ENCODE results near the gene CSH1.

Gene CSH1

GRCh38 chr17:63940584-63940983 is 44.2 kb upstream of the CSH1 start:
- no peak overlapping the region for H3K27ac ChIP-seq
- TF ChIP-seq ZFX (IDR thresholded peaks at IDR 0.05): no peak
- no peak for TF ChIP-seq CTCF (conservative IDR thresholded peaks at IDR 0.05)

GRCh38 chr17:63939884-63940283 is 43.5 kb upstream of the CSH1 start:
- TF ChIP-seq ZFX (IDR thresholded peaks at IDR 0.05) (no peak), CTCF (conservative IDR thresholded peaks at IDR 0.05) (no peak)
- H3K27ac ChIP-seq: no peak overlapping the region

- no peak overlapping the region for H3K27ac ChIP-seq
- TF ChIP-seq ZFX (IDR thresholded peaks at IDR 0.05) (no peak), CTCF (conservative IDR thresholded peaks at IDR 0.05) (no peak)
Measured at GRCh38 chr17:63939401-63939800, 43.0 kb upstream of the CSH1 start.

GRCh38 chr17:63937920-63938319 is 41.5 kb upstream of the CSH1 start:
- H3K27ac ChIP-seq: no peak overlapping the region
- no peak for TF ChIP-seq ZFX (IDR thresholded peaks at IDR 0.05)

GRCh38 chr17:63937319-63937718 is 40.9 kb upstream of the CSH1 start:
- TF ChIP-seq ZFX (IDR thresholded peaks at IDR 0.05): no peak
- H3K27ac ChIP-seq: no peak overlapping the region

- no peak overlapping the region for H3K27ac ChIP-seq
- no peak for TF ChIP-seq CTCF (conservative IDR thresholded peaks at IDR 0.05)
- TF ChIP-seq ZFX (IDR thresholded peaks at IDR 0.05): no peak
Measured at GRCh38 chr17:63934183-63935112, 38.1 kb upstream of the CSH1 start.

- TF ChIP-seq CTCF (conservative IDR thresholded peaks at IDR 0.05) (no peak), ZFX (IDR thresholded peaks at IDR 0.05) (no peak)
- no peak overlapping the region for H3K27ac ChIP-seq
Measured at GRCh38 chr17:63933598-63933997, 37.2 kb upstream of the CSH1 start.

GRCh38 chr17:63932721-63933120 is 36.3 kb upstream of the CSH1 start:
- no peak overlapping the region for H3K27ac ChIP-seq
- no peak for TF ChIP-seq CTCF (conservative IDR thresholded peaks at IDR 0.05)
- TF ChIP-seq ZFX (IDR thresholded peaks at IDR 0.05): no peak
